Measurements from ENCODE around the gene CTDP1.

Gene CTDP1

GRCh38 chr18:79784071-79784913, 104.7 kb downstream of the CTDP1 start:
- in situ Hi-C loops (cut with HindIII; ENCODE audit: low sequenced_read_pairs): no loop called here
- no peak for TF ChIP-seq CTCF (IDR thresholded peaks at IDR 0.05; ENCODE audit: low read depth, low read length)
- DNase-seq (ENCODE audit: low read depth, low spot score): no peak
- H3K4me3 ChIP-seq (ENCODE audit: low read depth, low read length): no peak overlapping the region

GRCh38 chr18:79784965-79785770, 105.6 kb downstream of the CTDP1 start:
- DNase-seq (ENCODE audit: low read depth, low spot score): no peak
- no peak for TF ChIP-seq CTCF (IDR thresholded peaks at IDR 0.05; ENCODE audit: low read depth, low read length)
- H3K4me3 ChIP-seq (ENCODE audit: low read depth, low read length): no peak overlapping the region
- in situ Hi-C loops (cut with HindIII; ENCODE audit: low sequenced_read_pairs): no loop called here

- in situ Hi-C loops (cut with HindIII; ENCODE audit: low sequenced_read_pairs): no loop called here
- no peak for DNase-seq (ENCODE audit: low read depth, low spot score)
- H3K4me3 ChIP-seq (ENCODE audit: low read depth, low read length): no peak overlapping the region
- TF ChIP-seq CTCF (IDR thresholded peaks at IDR 0.05; ENCODE audit: low read depth, low read length): no peak
Observed at GRCh38 chr18:79785831-79786230, 106.2 kb downstream of the CTDP1 start.

GRCh38 chr18:79786304-79786703, 106.7 kb downstream of the CTDP1 start:
- DNase-seq (ENCODE audit: low read depth, low spot score): no peak
- TF ChIP-seq CTCF (IDR thresholded peaks at IDR 0.05; ENCODE audit: low read depth, low read length): no peak
- in situ Hi-C loops (cut with HindIII; ENCODE audit: low sequenced_read_pairs): no loop called here
- no peak overlapping the region for H3K4me3 ChIP-seq (ENCODE audit: low read depth, low read length)

GRCh38 chr18:79786786-79787526, 107.4 kb downstream of the CTDP1 start:
- no peak for TF ChIP-seq CTCF (IDR thresholded peaks at IDR 0.05; ENCODE audit: low read depth, low read length)
- no peak for DNase-seq (ENCODE audit: low read depth, low spot score)
- in situ Hi-C loops (cut with HindIII; ENCODE audit: low sequenced_read_pairs): no loop called here
- no peak overlapping the region for H3K4me3 ChIP-seq (ENCODE audit: low read depth, low read length)

GRCh38 chr18:79787527-79787864, 107.9 kb downstream of the CTDP1 start:
- in situ Hi-C loops (cut with HindIII; ENCODE audit: low sequenced_read_pairs): no loop called here

More at GRCh38 chr18:79787527-79787864, 107.9 kb downstream of the CTDP1 start:
- no peak for DNase-seq (ENCODE audit: low read depth, low spot score)
- H3K4me3 ChIP-seq (ENCODE audit: low read depth, low read length): no peak overlapping the region
- TF ChIP-seq CTCF (IDR thresholded peaks at IDR 0.05; ENCODE audit: low read depth, low read length): no peak

Measured in astrocyte of the spinal cord (primary cell).